HUES64 (cell line): Measurements from ENCODE around the gene MRM2.
"Not testable (repeated sequence)": the region's sequence is repeated elsewhere in the genome, so short reads cannot be mapped to it uniquely, and the experiment has no call there.

Source experiments
- H3K27ac ChIP-seq: 2 replicates; pipeline ENCODE4 v1.7.0; 2013; ENCODE audit warnings: low read depth, low read length, inconsistent platforms
- H3K27me3 ChIP-seq: 2 replicates; pipeline ENCODE4 v1.6.1; 2013; ENCODE audit warnings: mild to moderate bottlenecking, low read length; ENCODE audit not compliant: insufficient read depth
- H3K36me3 ChIP-seq: 2 replicates; pipeline ENCODE4 v1.6.1; 2013; ENCODE audit warnings: mild to moderate bottlenecking, low read length; ENCODE audit not compliant: insufficient read depth
- H3K4me1 ChIP-seq: 2 replicates; pipeline ENCODE4 v1.6.1; 2013; ENCODE audit warnings: mild to moderate bottlenecking, low read length, moderate library complexity; ENCODE audit not compliant: insufficient read depth
- H3K4me3 ChIP-seq: 2 replicates; pipeline ENCODE4 v1.5.1; 2013; ENCODE audit warnings: mild to moderate bottlenecking, low read length, moderate library complexity
- H3K9ac ChIP-seq: 2 replicates; pipeline ENCODE4 v1.6.1; 2013; ENCODE audit warnings: mild to moderate bottlenecking, low read depth, low read length
- H3K9me3 ChIP-seq: 2 replicates; pipeline ENCODE4 v1.6.1; 2013; ENCODE audit warnings: low read depth, low read length; ENCODE audit not compliant: insufficient read depth
- WGBS: fragments of 150-250, 120-280 bp; methylation state at CpG from one replicate; pipeline ENCODE4 v1.1.7; 2013; ENCODE audit warnings: missing lambda C conversion rate; 5-methylcytosine and 5-hydroxymethylcytosine counted together

The MRM2 gene

GRCh38 chr7:2278026-2278425, 36.0 kb upstream of the MRM2 start:
- Histone ChIP-seq H3K27me3 (no peaks in the 10 kb centered on the region), H3K36me3 (peaks cover 16% of the 10 kb centered on the region; the same call in 1 of the 2 replicates), H3K27ac (no peak overlapping the region), H3K9me3 (no peaks in the 10 kb centered on the region), H3K4me1 (0 out of 2 replicates have a peak, but pooled peaks cover 5% of the 10 kb centered on the region), H3K4me3 (no peak overlapping the region), H3K9ac (no peak overlapping the region)
- WGBS: 90% methylated on average over 11 of the region's 11 CpGs

- H3K9ac ChIP-seq: no peak overlapping the region
- 93% methylated on average over 18 of the region's 18 CpGs for WGBS
- H3K4me3 ChIP-seq: no peak overlapping the region
- H3K4me1 ChIP-seq: no peaks in the 10 kb centered on the region
- no peaks in the 10 kb centered on the region for H3K27me3 ChIP-seq
- H3K9me3 ChIP-seq: no peaks in the 10 kb centered on the region
- no peak overlapping the region for H3K27ac ChIP-seq
- peaks cover 20% of the 10 kb centered on the region; the same call in 1 of the 2 replicates for H3K36me3 ChIP-seq
Observed at GRCh38 chr7:2276107-2276506, 34.1 kb upstream of the MRM2 start.

- H3K9me3 ChIP-seq: no peaks in the 10 kb centered on the region
- no peak overlapping the region for H3K9ac ChIP-seq
- peaks cover 23% of the 10 kb centered on the region; the same call in 1 of the 2 replicates for H3K36me3 ChIP-seq
- peaks cover 7% of the 10 kb centered on the region; the same call in 1 of the 2 replicates for H3K4me1 ChIP-seq
- whole genome bisulfite sequencing: 93% methylated on average over 18 of the region's 18 CpGs
- H3K27me3 ChIP-seq: no peaks in the 10 kb centered on the region
- no peak overlapping the region for H3K4me3 ChIP-seq
- no peak overlapping the region for H3K27ac ChIP-seq
Observed at GRCh38 chr7:2275101-2275500, 33.1 kb upstream of the MRM2 start.

- Histone ChIP-seq H3K4me1 (peaks cover 11% of the 10 kb centered on the region), H3K9me3 (no peaks in the 10 kb centered on the region), H3K27ac (no peak overlapping the region), H3K27me3 (no peaks in the 10 kb centered on the region), H3K4me3 (no peak overlapping the region), H3K36me3 (peaks cover 23% of the 10 kb centered on the region; the same call in 1 of the 2 replicates), H3K9ac (no peak overlapping the region)
- 89% methylated on average over 7 of the region's 7 CpGs for WGBS
Observed at GRCh38 chr7:2274666-2275065, 32.7 kb upstream of the MRM2 start.

- no peaks in the 10 kb centered on the region for H3K9me3 ChIP-seq
- no peak overlapping the region for H3K27ac ChIP-seq
- WGBS: 96% methylated on average over 18 of the region's 20 CpGs
- peaks cover 14% of the 10 kb centered on the region for H3K4me1 ChIP-seq
- no peaks in the 10 kb centered on the region for H3K27me3 ChIP-seq
- H3K4me3 ChIP-seq: no peak overlapping the region
- peaks cover 23% of the 10 kb centered on the region; the same call in 1 of the 2 replicates for H3K36me3 ChIP-seq
- no peak overlapping the region for H3K9ac ChIP-seq
Observed at GRCh38 chr7:2273866-2274265, 31.9 kb upstream of the MRM2 start.

GRCh38 chr7:2272031-2272430, 30.0 kb upstream of the MRM2 start:
- no peaks in the 10 kb centered on the region for H3K27me3 ChIP-seq
- H3K4me1 ChIP-seq: peaks cover 14% of the 10 kb centered on the region
- H3K27ac ChIP-seq: no peak overlapping the region
- H3K9me3 ChIP-seq: no peaks in the 10 kb centered on the region
- no peak overlapping the region for H3K9ac ChIP-seq
- no peak overlapping the region for H3K4me3 ChIP-seq
- WGBS: 90% methylated on average over 9 of the region's 9 CpGs
- H3K36me3 ChIP-seq: peaks cover 19% of the 10 kb centered on the region

GRCh38 chr7:2271273-2272026, 29.4 kb upstream of the MRM2 start:
- Histone ChIP-seq H3K36me3 (peaks cover 23% of the 10 kb centered on the region), H3K27me3 (no peaks in the 10 kb centered on the region), H3K9ac (no peak overlapping the region), H3K4me1 (peaks cover 14% of the 10 kb centered on the region), H3K9me3 (no peaks in the 10 kb centered on the region), H3K27ac (no peak overlapping the region), H3K4me3 (no peak overlapping the region)
- 89% methylated on average over 27 of the region's 27 CpGs for WGBS

- Histone ChIP-seq H3K4me3 (no peak overlapping the region), H3K9me3 (no peaks in the 10 kb centered on the region), H3K4me1 (peaks cover 14% of the 10 kb centered on the region), H3K36me3 (peaks cover 23% of the 10 kb centered on the region), H3K27ac (peak overlapping the region; percentile 52; the same call in 1 of the 2 replicates), H3K9ac (no peak overlapping the region), H3K27me3 (no peaks in the 10 kb centered on the region)
- WGBS: 75% methylated on average over 8 of the region's 8 CpGs
Observed at GRCh38 chr7:2270495-2270894, 28.5 kb upstream of the MRM2 start.

GRCh38 chr7:2269991-2270460, 28.0 kb upstream of the MRM2 start:
- Histone ChIP-seq H3K27ac (peak overlapping the region; percentile 79), H3K4me3 (no peak overlapping the region), H3K9me3 (no peaks in the 10 kb centered on the region), H3K9ac (peak overlapping the region; percentile 21; the same call in 1 of the 2 replicates), H3K27me3 (no peaks in the 10 kb centered on the region), H3K36me3 (peaks cover 21% of the 10 kb centered on the region), H3K4me1 (peaks cover 14% of the 10 kb centered on the region)
- WGBS: 66% methylated on average over 10 of the region's 10 CpGs

- H3K9me3 ChIP-seq, H3K27me3 ChIP-seq, H3K4me3 ChIP-seq: not testable (repeated sequence)
- peak overlapping the region; percentile 79 for H3K27ac ChIP-seq
- peaks cover 14% of the 10 kb centered on the region for H3K4me1 ChIP-seq
- 29% methylated on average over 13 of the region's 18 CpGs for WGBS
- H3K36me3 ChIP-seq: peaks cover 19% of the 10 kb centered on the region; the same call in 1 of the 2 replicates
- peak overlapping the region; percentile 21; the same call in 1 of the 2 replicates for H3K9ac ChIP-seq
Observed at GRCh38 chr7:2269089-2269990, 27.3 kb upstream of the MRM2 start.

- Histone ChIP-seq H3K36me3 (peaks cover 26% of the 10 kb centered on the region), H3K4me3 (no peak overlapping the region), H3K27ac (no peak overlapping the region), H3K9me3 (no peaks in the 10 kb centered on the region), H3K4me1 (peaks cover 14% of the 10 kb centered on the region), H3K27me3 (no peaks in the 10 kb centered on the region), H3K9ac (no peak overlapping the region)
- WGBS: 80% methylated on average over 10 of the region's 10 CpGs
Observed at GRCh38 chr7:2266911-2267310, 24.9 kb upstream of the MRM2 start.
